Nephron (organoid): ENCODE measurements around the gene CD47.

Experiments
- H3K27ac Mint-ChIP-seq, 3 experiments: 2 replicates each; pipeline ENCODE4 v1.8.0; 2020; ENCODE audit warnings: mixed read lengths in 3 of 3, mild to moderate bottlenecking in 2 of 3, moderate library complexity in 1 of 3
- H3K27me3 Mint-ChIP-seq: 2 replicates; pipeline ENCODE4 v1.8.0; 2021; ENCODE audit warnings: low read depth, mild to moderate bottlenecking, moderate library complexity, mixed read lengths
- H3K36me3 Mint-ChIP-seq: 2 replicates; pipeline ENCODE4 v1.8.0; 2020; ENCODE audit warnings: low read depth, mixed read lengths
- H3K4me1 Mint-ChIP-seq: 2 replicates; pipeline ENCODE4 v1.8.0; 2020; ENCODE audit warnings: mixed read lengths
- H3K4me3 Mint-ChIP-seq, 3 experiments: 2 replicates each; pipeline ENCODE4 v1.8.0; 2020; ENCODE audit warnings: mild to moderate bottlenecking in 3 of 3, mixed read lengths in 3 of 3, moderate library complexity in 2 of 3
- H3K9me3 Mint-ChIP-seq: 2 replicates; pipeline ENCODE4 v1.8.0; 2020; ENCODE audit warnings: mixed read lengths
- CTCF ChIP-seq, 3 experiments: fragments of 200-600 bp; sonication (generic); IDR thresholded peaks; one replicate each; pipeline ENCODE4 v1.5.0; 2021; ENCODE audit warnings: antibody characterized with exemption in 3 of 3; ENCODE audit not compliant: unreplicated experiment in 3 of 3

The CD47 gene

DNA sequence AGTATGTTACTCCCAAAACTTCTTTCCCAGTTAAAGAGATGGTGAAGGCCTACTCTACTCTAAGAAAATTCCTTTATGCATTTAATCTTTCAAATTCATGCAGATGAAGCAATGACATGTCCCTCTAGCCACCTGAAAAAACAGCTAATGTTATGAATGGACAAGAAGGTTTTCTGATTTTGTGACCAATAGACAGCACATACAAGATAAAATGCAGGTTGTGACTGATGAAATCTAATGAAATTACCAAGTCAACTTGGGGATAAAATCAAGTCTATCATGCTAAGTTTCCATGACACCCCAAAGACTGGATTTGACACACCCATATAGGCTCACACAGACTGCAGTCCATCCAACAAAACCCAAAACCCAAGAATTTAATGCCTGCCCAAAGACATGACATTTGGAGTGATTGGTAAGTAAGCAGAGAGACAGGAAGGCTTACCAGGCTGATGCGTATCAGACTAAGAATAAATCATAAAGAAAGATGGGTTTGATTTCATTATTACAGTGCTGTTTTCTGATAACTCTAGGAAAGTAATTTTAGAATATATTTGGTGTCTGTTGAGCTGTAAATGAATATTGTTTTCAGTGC is 26.4 kb downstream of the CD47 start:
- H3K4me1 Mint-ChIP-seq = no peaks in the 10 kb centered on the region
- H3K36me3 Mint-ChIP-seq = peaks cover 21% of the 10 kb centered on the region
- H3K27ac Mint-ChIP-seq = no peak overlapping the region

DNA sequence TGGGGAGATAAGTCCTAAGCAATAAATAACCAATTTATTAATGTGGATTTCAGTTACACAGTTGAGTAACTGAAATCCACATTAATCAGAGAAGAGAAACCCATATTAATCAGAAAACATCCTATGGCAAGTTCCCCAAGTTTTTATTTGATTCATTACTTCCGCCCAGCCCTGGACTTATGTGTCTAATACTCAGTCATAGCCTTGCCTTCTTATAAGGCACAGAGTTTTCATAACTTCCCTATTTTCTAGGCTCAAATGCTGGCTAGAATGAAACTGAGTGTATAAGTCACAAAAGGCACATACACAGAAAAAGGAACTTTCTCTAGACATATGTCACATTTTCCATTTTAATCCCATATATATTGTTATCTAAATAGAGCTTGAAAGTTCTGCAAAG is 28.8 kb downstream of the CD47 start:
- TF ChIP-seq CTCF (IDR thresholded peaks at IDR 0.05; ENCODE audit: unreplicated experiment in 3 of 3) = no peak

More for the DNA sequence above, 26.4 kb downstream of the CD47 start:
- no peak for TF ChIP-seq CTCF (IDR thresholded peaks at IDR 0.05; ENCODE audit: unreplicated experiment in 3 of 3)
- Mint-ChIP-seq H3K4me3 (no peak overlapping the region), H3K9me3 (no peaks in the 10 kb centered on the region), H3K27me3 (no peaks in the 10 kb centered on the region)

DNA sequence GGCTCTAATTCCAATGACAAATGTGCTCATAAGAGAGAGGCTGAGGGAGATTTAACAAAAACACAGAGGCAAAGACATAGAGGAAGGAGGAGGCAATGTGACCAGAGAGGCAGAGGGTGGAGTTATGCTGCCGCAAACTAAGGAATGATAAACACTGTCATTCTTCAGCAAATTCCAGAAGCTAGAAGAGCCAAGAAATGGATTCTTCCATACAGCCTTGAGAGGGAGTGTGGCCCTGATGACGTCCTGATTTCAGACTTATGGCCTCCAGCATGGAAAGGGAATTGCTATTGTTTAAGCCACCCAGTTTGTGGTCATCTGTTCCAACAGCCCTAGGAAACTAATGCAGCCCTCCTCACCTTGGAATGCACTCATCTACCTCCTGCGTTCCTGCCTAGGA is 30.5 kb downstream of the CD47 start:
- Mint-ChIP-seq H3K27me3 (no peaks in the 10 kb centered on the region), H3K36me3 (peaks cover 33% of the 10 kb centered on the region), H3K4me3 (no peak overlapping the region), H3K9me3 (no peaks in the 10 kb centered on the region), H3K4me1 (no peaks in the 10 kb centered on the region), H3K27ac (no peak overlapping the region)
- no peak for TF ChIP-seq CTCF (IDR thresholded peaks at IDR 0.05; ENCODE audit: unreplicated experiment in 3 of 3)

More for the DNA sequence above, 28.8 kb downstream of the CD47 start:
- H3K4me1 Mint-ChIP-seq = no peaks in the 10 kb centered on the region
- H3K36me3 Mint-ChIP-seq = peaks cover 36% of the 10 kb centered on the region
- no peak overlapping the region for H3K27ac Mint-ChIP-seq
- no peak overlapping the region for H3K4me3 Mint-ChIP-seq
- H3K27me3 Mint-ChIP-seq = no peaks in the 10 kb centered on the region
- no peaks in the 10 kb centered on the region for H3K9me3 Mint-ChIP-seq

DNA sequence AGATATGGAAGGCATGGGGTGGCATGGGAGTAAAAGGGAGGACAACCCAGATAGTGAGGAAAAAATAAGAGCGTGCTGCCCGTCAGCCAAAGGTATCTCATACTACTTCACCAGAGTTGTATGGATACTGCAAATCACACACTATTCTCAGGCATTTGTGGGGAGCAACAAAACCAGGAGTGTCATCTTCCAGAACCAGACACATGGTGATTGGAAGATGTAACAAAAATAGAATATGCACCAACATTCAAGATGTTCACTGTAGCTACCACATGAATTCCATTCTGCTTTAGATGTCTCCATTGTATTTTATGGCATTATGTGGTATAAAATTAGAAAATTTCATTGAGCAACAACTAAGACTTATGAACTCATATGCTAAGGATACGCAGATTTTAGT is 34.9 kb downstream of the CD47 start:
- no peak overlapping the region for H3K4me3 Mint-ChIP-seq
- peaks cover 33% of the 10 kb centered on the region for H3K36me3 Mint-ChIP-seq
- no peak overlapping the region for H3K27ac Mint-ChIP-seq
- H3K4me1 Mint-ChIP-seq = no peaks in the 10 kb centered on the region
- H3K9me3 Mint-ChIP-seq = no peaks in the 10 kb centered on the region
- TF ChIP-seq CTCF (IDR thresholded peaks at IDR 0.05; ENCODE audit: unreplicated experiment in 3 of 3) = no peak
- H3K27me3 Mint-ChIP-seq = no peaks in the 10 kb centered on the region

DNA sequence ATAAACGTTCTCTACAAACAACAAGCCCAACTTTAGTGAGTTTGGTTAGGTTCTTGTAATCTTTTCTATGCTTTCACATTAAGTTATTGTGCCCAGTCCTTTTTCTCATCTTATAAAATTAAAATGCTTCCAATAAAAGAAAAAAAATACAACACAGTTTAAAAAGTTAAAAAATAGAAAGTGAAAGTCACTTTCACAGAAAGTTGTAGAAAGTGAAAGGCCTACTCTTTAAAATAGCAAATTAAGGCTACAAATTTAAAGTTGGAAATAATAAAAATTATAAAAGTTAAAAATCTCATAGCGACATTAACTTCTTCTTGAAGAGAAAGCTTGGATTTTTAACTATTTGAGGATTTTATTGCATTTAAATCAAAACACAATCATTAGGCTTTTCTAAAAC is 35.9 kb downstream of the CD47 start:
- Mint-ChIP-seq H3K4me1 (no peaks in the 10 kb centered on the region), H3K36me3 (peaks cover 29% of the 10 kb centered on the region), H3K9me3 (no peaks in the 10 kb centered on the region), H3K27me3 (no peaks in the 10 kb centered on the region), H3K27ac (no peak overlapping the region), H3K4me3 (no peak overlapping the region)
- no peak for TF ChIP-seq CTCF (IDR thresholded peaks at IDR 0.05; ENCODE audit: unreplicated experiment in 3 of 3)

DNA sequence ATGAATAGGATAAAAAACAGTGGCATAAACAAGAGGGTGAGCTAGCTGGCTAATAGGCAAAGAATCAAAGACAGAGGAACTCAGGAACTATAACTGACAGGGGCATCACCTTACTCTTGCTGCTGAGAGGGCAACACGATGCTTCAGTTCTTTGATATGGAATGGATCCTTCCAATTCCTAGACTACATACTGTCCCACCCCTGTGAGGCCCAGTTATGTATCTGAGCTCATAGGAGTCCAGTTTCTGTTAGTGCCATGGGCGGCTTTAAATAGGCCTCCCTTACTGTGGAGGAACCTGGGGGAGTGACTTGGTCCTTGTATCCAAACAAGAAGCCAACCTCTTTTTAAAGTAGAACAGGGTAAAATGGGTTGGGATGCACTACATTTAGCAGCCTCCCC is 37.3 kb downstream of the CD47 start:
- TF ChIP-seq CTCF (IDR thresholded peaks at IDR 0.05; ENCODE audit: unreplicated experiment in 3 of 3) = no peak
- Mint-ChIP-seq H3K4me1 (no peaks in the 10 kb centered on the region), H3K36me3 (peaks cover 23% of the 10 kb centered on the region), H3K27ac (no peak overlapping the region), H3K9me3 (no peaks in the 10 kb centered on the region), H3K27me3 (no peaks in the 10 kb centered on the region), H3K4me3 (no peak overlapping the region)
